PFSK-1 (cell line): Measurements from ENCODE around the gene CHST10.

Experiments used
- FOXP2 ChIP-seq: optimal IDR thresholded peaks from 2 replicates; pipeline ENCODE3; 2011; ENCODE audit warnings: borderline replicate concordance, control low read depth, inconsistent platforms; ENCODE audit not compliant: insufficient read depth; ENCODE audit errors: extremely low read length, extremely low read depth
- SIN3A ChIP-seq: IDR thresholded peaks from 2 replicates; pipeline ENCODE4 v1.6.1; 2012; ENCODE audit warnings: mild to moderate bottlenecking, low read length, moderate library complexity, borderline replicate concordance; ENCODE audit not compliant: insufficient read depth

- no peak for TF ChIP-seq SIN3A
- TF ChIP-seq FOXP2, result no peak
Measured at GRCh38 chr2:100429726-100430125, 12.3 kb upstream of the CHST10 start.
